Measurements from ENCODE around the gene USP31. TPM values are rescaled to one million over a fixed set of nuclear protein-coding genes. Genes with fewer than 3 reads are reported as not detected.

The USP31 gene
- total RNA-seq, 1 donor from 2014 or later: 11.8 TPM

- no peak overlapping the region for H3K4me3 ChIP-seq (ENCODE audit: low read depth, low read length)
- TF ChIP-seq CTCF (conservative IDR thresholded peaks at IDR 0.05; ENCODE audit: low read depth, low read length): no peak
- DNase-seq (ENCODE audit: low read depth): no peak
These were observed 134.7 kb downstream of the USP31 start for GRCh38 chr16:23014592-23014991.

Other genes with a start within 250 kb of the USP31 start
- 0.07 and 0.17 TPM in 2 replicates for gene SCNN1G, start 33.3 kb upstream of the USP31 start, total RNA-seq
- gene SCNN1B, start 152.8 kb upstream of the USP31 start, total RNA-seq: 0.07 and 0.17 TPM in 2 replicates